Measurements from ENCODE around the gene CA10. TPM values are rescaled to one million over a fixed set of nuclear protein-coding genes. Genes with fewer than 3 reads are reported as not detected.

Gene CA10
- total and polyA plus RNA-seq, 2 of the 4 experiments (the other 2 are of a cell fraction), result not detected

- H2BK5ac ChIP-seq (ENCODE audit: low read depth, low read length, poor library complexity, severe bottlenecking), result no peak overlapping the region
- in situ Hi-C loops (cut with MboI; ENCODE audit: low sequenced_read_pairs), result no loop called here
- ATAC-seq (ENCODE audit: low read depth) (no peak), DNase-seq (no peak)
- ChIA-PET CTCF (no interaction called here), POLR2A (ENCODE audit: unreplicated experiment) (no interaction called here)
- no peak overlapping the region for H3K18ac ChIP-seq (ENCODE audit: low read depth, low read length)
- no peak overlapping the region for H2BK15ac ChIP-seq (ENCODE audit: low read depth, low read length)
- no peaks in the 10 kb centered on the region for H4K20me1 ChIP-seq (ENCODE audit: insufficient read depth, low read length)
- H2BK120ac ChIP-seq (ENCODE audit: low read depth, low read length), result no peak overlapping the region
- intact Hi-C loops (cut with micrococcal nuclease), result no loop called here
- H2AFZ ChIP-seq (replicated peaks; ENCODE audit: low read length, poor library complexity), result no peak overlapping the region
- no peak overlapping the region for H2AK9ac ChIP-seq (replicated peaks; ENCODE audit: low read depth, low read length, poor library complexity)
- no peaks in the 10 kb centered on the region for H3K9me1 ChIP-seq (ENCODE audit: insufficient read depth, low read length)
- peaks cover 17% of the 10 kb centered on the region; the same call in 1 of the 2 replicates for H3K9me3 ChIP-seq (ENCODE audit: control insufficient read depth, insufficient read depth, low read length)
- H3K27me3 ChIP-seq (ENCODE audit: control insufficient read depth, insufficient read depth, low read length), result no peaks in the 10 kb centered on the region
- no peak overlapping the region for H4K5ac ChIP-seq (ENCODE audit: low read depth, low read length)
- no peaks in the 10 kb centered on the region for H3K4me1 ChIP-seq (ENCODE audit: control insufficient read depth, insufficient read depth, low read length)
- TF ChIP-seq FOS (IDR thresholded peaks at IDR 0.05; ENCODE audit: low read depth, low read length) (no peak), MXI1 (IDR thresholded peaks at IDR 0.05; ENCODE audit: borderline replicate concordance, low read depth, low read length) (no peak), CHD1 (IDR thresholded peaks at IDR 0.05; ENCODE audit: low read depth, low read length) (no peak), MAFK (IDR thresholded peaks at IDR 0.05; ENCODE audit: low read depth, low read length) (no peak), BHLHE40 (IDR thresholded peaks at IDR 0.05; ENCODE audit: low read depth, low read length) (no peak), MAZ (IDR thresholded peaks at IDR 0.05; ENCODE audit: borderline replicate concordance, low read depth, low read length) (no peak), USF2 (IDR thresholded peaks at IDR 0.05; ENCODE audit: low read depth, low read length) (no peak), SMC3 (IDR thresholded peaks at IDR 0.05; ENCODE audit: low read depth, low read length) (no peak), POLR2A (IDR thresholded peaks at IDR 0.05; ENCODE audit: low read depth, low read length) (no peak), CEBPB (IDR thresholded peaks at IDR 0.05; ENCODE audit: low read depth, low read length) (no peak), RFX5 (IDR thresholded peaks at IDR 0.05; ENCODE audit: low read depth, low read length) (no peak), NFE2L2 (IDR thresholded peaks at IDR 0.05; ENCODE audit: low read depth, low read length) (no peak), RAD21 (IDR thresholded peaks at IDR 0.05; ENCODE audit: low read length) (no peak), RCOR1 (IDR thresholded peaks at IDR 0.05; ENCODE audit: insufficient replicate concordance, low read length) (no peak)
- TF ChIP-seq, protein P1, sequence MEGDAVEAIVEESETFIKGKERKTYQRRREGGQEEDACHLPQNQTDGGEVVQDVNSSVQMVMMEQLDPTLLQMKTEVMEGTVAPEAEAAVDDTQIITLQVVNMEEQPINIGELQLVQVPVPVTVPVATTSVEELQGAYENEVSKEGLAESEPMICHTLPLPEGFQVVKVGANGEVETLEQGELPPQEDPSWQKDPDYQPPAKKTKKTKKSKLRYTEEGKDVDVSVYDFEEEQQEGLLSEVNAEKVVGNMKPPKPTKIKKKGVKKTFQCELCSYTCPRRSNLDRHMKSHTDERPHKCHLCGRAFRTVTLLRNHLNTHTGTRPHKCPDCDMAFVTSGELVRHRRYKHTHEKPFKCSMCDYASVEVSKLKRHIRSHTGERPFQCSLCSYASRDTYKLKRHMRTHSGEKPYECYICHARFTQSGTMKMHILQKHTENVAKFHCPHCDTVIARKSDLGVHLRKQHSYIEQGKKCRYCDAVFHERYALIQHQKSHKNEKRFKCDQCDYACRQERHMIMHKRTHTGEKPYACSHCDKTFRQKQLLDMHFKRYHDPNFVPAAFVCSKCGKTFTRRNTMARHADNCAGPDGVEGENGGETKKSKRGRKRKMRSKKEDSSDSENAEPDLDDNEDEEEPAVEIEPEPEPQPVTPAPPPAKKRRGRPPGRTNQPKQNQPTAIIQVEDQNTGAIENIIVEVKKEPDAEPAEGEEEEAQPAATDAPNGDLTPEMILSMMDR (conservative IDR thresholded peaks at IDR 0.05; ENCODE audit: low read depth, low read length), result no peak
- TF ChIP-seq, protein P2, sequence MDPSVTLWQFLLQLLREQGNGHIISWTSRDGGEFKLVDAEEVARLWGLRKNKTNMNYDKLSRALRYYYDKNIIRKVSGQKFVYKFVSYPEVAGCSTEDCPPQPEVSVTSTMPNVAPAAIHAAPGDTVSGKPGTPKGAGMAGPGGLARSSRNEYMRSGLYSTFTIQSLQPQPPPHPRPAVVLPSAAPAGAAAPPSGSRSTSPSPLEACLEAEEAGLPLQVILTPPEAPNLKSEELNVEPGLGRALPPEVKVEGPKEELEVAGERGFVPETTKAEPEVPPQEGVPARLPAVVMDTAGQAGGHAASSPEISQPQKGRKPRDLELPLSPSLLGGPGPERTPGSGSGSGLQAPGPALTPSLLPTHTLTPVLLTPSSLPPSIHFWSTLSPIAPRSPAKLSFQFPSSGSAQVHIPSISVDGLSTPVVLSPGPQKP (IDR thresholded peaks at IDR 0.05; ENCODE audit: borderline replicate concordance, low read depth, low read length), result no peak
- H3K23ac ChIP-seq (ENCODE audit: low read depth, low read length), result no peak overlapping the region
- H4K8ac ChIP-seq (ENCODE audit: low read depth in 2 of 2, low read length in 2 of 2), result no peak overlapping the region
- no peak overlapping the region for H3K27ac ChIP-seq (ENCODE audit: insufficient read depth, low read length)
- BruUV-seq (replicated peaks), result no TSS peak
- no peak overlapping the region for H2AK5ac ChIP-seq (ENCODE audit: low read depth, low read length)
- H4K91ac ChIP-seq (ENCODE audit: insufficient read depth, low read depth, low read length), result no peak overlapping the region
- no peaks in the 10 kb centered on the region for H3K36me3 ChIP-seq (ENCODE audit: control insufficient read depth, insufficient read depth, low read length)
- no peak overlapping the region for H3K9ac ChIP-seq (ENCODE audit: low read depth, low read length)
- H2BK20ac ChIP-seq (ENCODE audit: low read depth, low read length), result no peak overlapping the region
- H3K14ac ChIP-seq (replicated peaks; ENCODE audit: low read depth, low read length), result no peak overlapping the region
- H3K56ac ChIP-seq (ENCODE audit: extremely low read depth, insufficient read depth, low read length), result no peak overlapping the region
- H3K4me3 ChIP-seq (ENCODE audit: insufficient read depth, low read depth, low read length), result no peak overlapping the region
- dilution Hi-C loops (cut with HindIII; ENCODE audit: low sequenced_read_pairs, unreplicated experiment), result no loop called here
- WGBS, 2 experiments (ENCODE audit: extremely low coverage in 2 of 2, insufficient read length in 1 of 2), result no CpG with 5 or more reads among the region's 2 CpGs
- no peak overlapping the region for H3K4ac ChIP-seq (ENCODE audit: low read depth, low read length)
- no peaks in the 10 kb centered on the region for H3K79me1 ChIP-seq (ENCODE audit: low read depth in 1 of 2, low read length in 2 of 2)
- no peak overlapping the region for H3K4me2 ChIP-seq (ENCODE audit: low read depth, low read length)
Observed at GRCh38 chr17:51888816-51889215, 269.7 kb downstream of the CA10 start.
